Gastrocnemius medialis (tissue), 4 donors: ENCODE data around the gene EGLN1. TPM values are rescaled to one million over a fixed set of nuclear protein-coding genes. Genes with fewer than 3 reads are reported as not detected.

Source experiments
- ATAC-seq, 2 donors: fragments of 150-250 bp; one replicate each; pipeline ENCODE4 v1.9.1; 2016
- DNase-seq, 2 donors: peaks; one replicate each; pipeline ENCODE4 v3.0.0-alpha.2; 2019
- H3K27ac ChIP-seq, 4 donors: fragments of 200-600 bp; sonication (generic); 1 replicate in 1 of 4; 2 replicates in 3 of 4; pipeline ENCODE4 v1.5.1; 2016 to 2018; ENCODE audit warnings: mild to moderate bottlenecking in 2 of 4, moderate library complexity in 1 of 4
- H3K27me3 ChIP-seq, 3 donors: fragments of 200-600 bp; sonication (generic) in 2 of 3; 1 replicate in 1 of 3; 2 replicates in 2 of 3; pipeline versions ENCODE4 v1.5.1 to v1.6.0; 2016 to 2019; ENCODE audit warnings: mild to moderate bottlenecking in 1 of 3, moderate library complexity in 1 of 3
- H3K36me3 ChIP-seq, 2 donors: fragments of 200-600 bp; sonication (generic) in 1 of 2; one replicate each; pipeline ENCODE4 v1.5.1; 2017 to 2018
- H3K4me1 ChIP-seq, 2 donors: fragments of 200-600 bp; sonication (generic) in 1 of 2; one replicate each; pipeline ENCODE4 v1.5.1; 2016 to 2017; ENCODE audit warnings: mild to moderate bottlenecking in 2 of 2
- H3K4me3 ChIP-seq, 4 donors: fragments of 200-600 bp; sonication (generic) in 3 of 4; 1 replicate in 1 of 4; 2 replicates in 3 of 4; pipeline ENCODE4 v1.5.1; 2016 to 2019; ENCODE audit warnings: mild to moderate bottlenecking in 2 of 4
- H3K9me3 ChIP-seq, 3 donors: fragments of 200-600 bp; sonication (generic) in 2 of 3; 1 replicate in 1 of 3; 2 replicates in 2 of 3; pipeline ENCODE4 v1.5.1; 2016 to 2019
- CTCF ChIP-seq, 5 experiments: fragments of 450-650 bp in 3 of 5; fragments of 200-600 bp in 2 of 5; sonication (generic) in 2 of 5; IDR thresholded peaks in 4 of 5; conservative IDR thresholded peaks in 1 of 5; 1 replicate in 4 of 5; 2 replicates in 1 of 5; pipeline ENCODE4 v1.5.1; 2016 to 2019; ENCODE audit warnings: antibody characterized with exemption in 5 of 5, mild to moderate bottlenecking in 3 of 5, moderate library complexity in 3 of 5
- POLR2A ChIP-seq, 2 donors: fragments of 450-650 bp; IDR thresholded peaks; one replicate each; pipeline ENCODE4 v1.6.1; 2017; ENCODE audit warnings: antibody characterized with exemption in 2 of 2, mild to moderate bottlenecking in 2 of 2, moderate library complexity in 2 of 2
- in situ Hi-C, 4 donors: fragments of 200-750 bp; cut with MboI; loops; one replicate each; pipeline versions ENCODE4 v1.15.0 to v1.8.0; 2017; ENCODE audit warnings: low sequenced_read_pairs in 4 of 4
- intact Hi-C: fragments of 100-400 bp; cut with DNase I; formaldehyde crosslinking; loops from one replicate; pipeline ENCODE4 v1.15.1; 2023; ENCODE audit warnings: low total_unique reads
- total RNA-seq, 4 donors: library from RNA; depleted of rRNA; stranded (reverse); fragments of >200 nt; gene quantifications; one replicate each; pipeline versions ENCODE4 v1.1.0 to v1.2.3, GENCODE V29; 2016

Gene EGLN1
- total RNA-seq, 4 donors from 2014 or later: 500 to 862 (median 706) TPM

DNA sequence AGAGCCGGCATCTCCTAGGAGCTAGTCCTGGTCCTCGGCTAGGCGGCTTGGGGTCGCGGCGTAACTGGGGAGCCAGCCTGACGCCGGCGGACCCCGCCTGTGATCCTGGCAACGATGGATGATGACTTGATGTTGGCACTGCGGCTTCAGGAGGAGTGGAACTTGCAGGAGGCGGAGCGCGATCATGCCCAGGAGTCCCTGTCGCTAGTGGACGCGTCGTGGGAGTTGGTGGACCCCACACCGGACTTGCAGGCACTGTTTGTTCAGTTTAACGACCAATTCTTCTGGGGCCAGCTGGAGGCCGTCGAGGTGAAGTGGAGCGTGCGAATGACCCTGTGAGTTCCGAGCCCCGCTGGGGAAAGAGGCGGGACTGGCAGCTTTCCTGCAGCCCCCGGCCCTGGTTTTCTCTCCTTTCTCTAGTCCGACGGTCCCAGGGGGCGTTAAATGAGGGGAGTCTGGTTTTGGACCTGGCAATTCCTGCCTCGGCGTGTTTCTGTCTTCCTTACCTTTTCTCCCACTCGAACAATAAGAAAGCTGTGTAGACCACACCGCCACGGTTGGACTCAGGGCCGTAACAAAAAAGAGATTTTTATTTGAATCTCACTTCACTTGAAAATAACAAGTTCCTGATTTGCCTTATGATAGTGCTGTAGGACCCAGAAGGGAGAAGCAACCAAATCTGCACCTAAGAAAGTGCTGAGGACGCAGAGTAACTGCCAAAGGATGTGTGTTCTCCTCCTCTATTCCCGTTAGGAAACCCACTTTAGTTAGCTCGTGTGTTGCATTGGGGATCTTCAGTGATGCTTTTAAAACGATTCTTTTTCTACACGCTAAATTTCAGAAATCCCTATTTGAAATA, 83.6 kb downstream of the EGLN1 start, which contains the start of gene SPRTN:
SPRTN (plus strand) TSS at position 24 of the 859 bp plus-strand sequence; CDS start at position 115, 91 bp downstream.
- ATAC-seq (peak; percentile 8 to 33), DNase-seq (no peak)
- peaks cover 31 to 35% of the 10 kb centered on the region in 2 donors for H3K4me1 ChIP-seq
- peaks cover 0 to 18% of the 10 kb centered on the region in 2 donors for H3K36me3 ChIP-seq
- H3K27ac ChIP-seq: peak within 1 kb of the TSS; percentile 88 to 92 (median 90)
- H3K27me3 ChIP-seq: no peaks in the 10 kb centered on the region
- intact Hi-C loops (loop anchor here (2.0 to 5.0 kb wide), 2 partner anchors 16 to 254 kb away; no protein-coding TSS in a partner anchor), in situ Hi-C loops (loop anchor here in 1 of 4 donors (10.0 kb wide), 1 partner anchor 94 kb away; the partner anchor contains the start of gene GNPAT)
- H3K4me3 ChIP-seq: peak within 1 kb of the TSS; percentile 75 to 91 (median 77)
- TF ChIP-seq CTCF (IDR thresholded peaks at IDR 0.05 in 4 of 5, conservative IDR thresholded peaks at IDR 0.05 in 1 of 5): no peak
- no peak for TF ChIP-seq POLR2A (IDR thresholded peaks at IDR 0.05)
- H3K9me3 ChIP-seq: no peaks in the 10 kb centered on the region

DNA sequence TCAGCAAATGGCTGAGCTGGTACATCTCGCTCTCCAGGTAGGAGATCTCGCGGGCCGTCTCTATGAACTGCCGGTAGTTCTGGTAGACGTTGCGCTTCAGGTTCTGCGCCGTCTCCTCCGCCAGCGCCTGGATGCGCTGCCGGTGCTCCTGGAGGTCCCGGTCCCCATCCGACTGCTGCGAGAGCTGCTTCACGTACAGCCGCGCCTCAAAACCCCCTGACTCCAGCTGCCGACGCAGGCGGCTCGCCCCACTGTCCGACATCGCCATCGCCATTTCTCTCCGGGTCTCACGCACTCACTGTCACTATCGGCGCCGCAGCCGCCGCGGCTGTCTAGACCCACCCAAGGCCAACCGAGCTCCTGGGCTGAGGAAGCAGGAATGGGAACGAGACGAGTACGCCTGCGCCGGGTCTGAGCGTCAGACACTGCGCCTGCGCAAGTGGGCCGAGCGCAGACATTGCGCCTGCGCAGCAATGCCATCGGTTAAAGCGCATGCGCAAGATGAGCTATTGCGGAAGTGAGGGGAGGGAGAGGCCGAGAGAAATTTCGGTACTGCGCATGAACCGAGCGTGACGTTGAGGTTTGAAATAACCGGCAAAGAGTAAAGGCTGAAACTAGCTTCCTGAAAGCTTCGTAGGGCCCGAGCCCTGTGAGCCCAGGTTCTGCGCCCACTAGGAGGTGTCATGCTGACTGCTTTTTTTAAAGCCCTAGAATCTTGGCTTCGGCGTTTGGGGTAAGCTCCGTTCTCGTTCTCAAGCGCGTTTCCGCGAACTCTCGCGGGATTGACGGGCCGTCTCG, 84.4 kb downstream of the EGLN1 start, which contains the start of gene EXOC8:
EXOC8 (minus strand) TSS at position 381 of the 798 bp plus-strand sequence; CDS start at position 274, 107 bp downstream.
- peaks cover 40% of the 10 kb centered on the region in 2 donors for H3K4me1 ChIP-seq
- no peaks in the 10 kb centered on the region for H3K27me3 ChIP-seq
- intact Hi-C loops (loop anchor here (2.0 to 5.0 kb wide), 4 partner anchors 17 to 255 kb away; partner anchors contain the start of gene GNPAT), in situ Hi-C loops (loop anchor here in 1 of 4 donors (10.0 kb wide), 1 partner anchor 93 kb away; the partner anchor contains the start of gene GNPAT)
- ATAC-seq (peak; percentile 80 to 88), DNase-seq (peak; percentile 91 to 94)
- H3K9me3 ChIP-seq: no peaks in the 10 kb centered on the region
- H3K27ac ChIP-seq: peak within 1 kb of the TSS; percentile 88 to 92 (median 90)
- H3K4me3 ChIP-seq: peak within 1 kb of the TSS; percentile 75 to 91 (median 77)
- peaks cover 0 to 10% of the 10 kb centered on the region in 2 donors for H3K36me3 ChIP-seq
- TF ChIP-seq CTCF (IDR thresholded peaks at IDR 0.05 in 4 of 5, conservative IDR thresholded peaks at IDR 0.05 in 1 of 5): no peak
- TF ChIP-seq POLR2A (IDR thresholded peaks at IDR 0.05): peak; percentile 90 to 96

DNA sequence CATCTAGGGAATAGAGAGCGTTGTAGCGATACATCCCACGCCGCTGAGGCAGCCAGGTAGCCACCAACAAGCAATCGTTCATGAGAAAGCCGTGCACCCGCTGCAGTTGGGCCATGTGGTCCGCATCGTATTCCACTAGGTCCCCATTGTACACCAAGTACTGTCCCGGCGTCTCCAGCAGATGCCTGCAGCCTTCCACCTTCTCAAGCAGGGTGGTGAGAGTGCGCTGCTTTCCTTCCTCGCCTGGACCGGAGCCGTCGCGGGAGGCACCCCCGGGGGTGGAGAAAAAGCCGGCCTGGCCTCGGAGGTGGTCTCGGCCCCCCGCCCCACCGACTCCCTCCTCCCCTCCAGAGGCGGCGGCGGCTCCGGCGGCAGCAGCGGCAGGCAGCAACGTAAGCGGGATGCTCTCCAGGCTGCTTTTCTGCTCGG, 85.0 kb downstream of the EGLN1 start:
- H3K27ac ChIP-seq: peak overlapping the region; percentile 88 to 92 (median 90)
- no peaks in the 10 kb centered on the region for H3K27me3 ChIP-seq
- in situ Hi-C loops: loop anchor here in 1 of 4 donors (10.0 kb wide), 1 partner anchor 92 kb away; the partner anchor contains the start of gene GNPAT
- DNase-seq (peak in 1 of 2 donors; percentile 38), ATAC-seq (peak; percentile 5 to 27)
- no peaks in the 10 kb centered on the region for H3K9me3 ChIP-seq
- peak overlapping the region; percentile 75 to 91 (median 77) for H3K4me3 ChIP-seq
- intact Hi-C loops: loop anchor here (2.0 to 5.0 kb wide), 3 partner anchors 96 to 255 kb away; partner anchors contain the start of gene GNPAT
- H3K36me3 ChIP-seq: peaks cover 0 to 5% of the 10 kb centered on the region in 2 donors
- H3K4me1 ChIP-seq: peaks cover 44 to 46% of the 10 kb centered on the region in 2 donors
- TF ChIP-seq CTCF (IDR thresholded peaks at IDR 0.05 in 4 of 5, conservative IDR thresholded peaks at IDR 0.05 in 1 of 5) (no peak), POLR2A (IDR thresholded peaks at IDR 0.05) (no peak)
